HepG2 (cell line): ENCODE measurements around the gene DIPK1B. TPM values are rescaled to one million over a fixed set of nuclear protein-coding genes. Genes with fewer than 3 reads are reported as not detected.

ENCODE experiments used
- ATAC-seq: fragments of 200-7000 bp; cut with Tn5 transposase; 3 replicates; pipeline ENCODE4 v1.9.1; 2020; ENCODE audit warnings: mild to moderate bottlenecking, moderate library complexity
- BruUV-seq: library from RNA; stranded (reverse); fragments of 400-500 nt; replicated peaks from 2 replicates; lab custom pipeline; 2021; lab: Mats Ljungman, UMichigan
- CTCF ChIA-PET: fragments of 300-600 bp; formaldehyde crosslinking; extraction: SDS; loops from one replicate; lab custom pipeline; 2021; ENCODE audit warnings: low total read pairs, inconsistent platforms, low intra/inter-chr PET ratio; lab: Yijun Ruan, JAX
- POLR2A ChIA-PET: fragments of 350-600 bp; sonication (Branson Sonifier 250); formaldehyde crosslinking; loops from one replicate; lab custom pipeline; 2020; ENCODE audit warnings: antibody characterized with exemption, inconsistent platforms; lab: Yijun Ruan, JAX
- DNase-seq: peaks from one replicate; pipeline ENCODE4 v3.0.0-alpha.2; 2015; ENCODE audit warnings: low spot score
- FAIRE-seq: peaks from 3 replicates; lab custom pipeline; 2011; peaks lifted over from hg19 to GRCh38; lab: Jason Lieb, UNC
- H2AFZ ChIP-seq: one replicate; pipeline ENCODE4 v1.6.1; 2011; ENCODE audit warnings: low read length, inconsistent platforms
- H3K27ac ChIP-seq: fragments of 300-600 bp; 3 replicates; pipeline ENCODE4 v1.8.0; 2011; ENCODE audit warnings: mixed run types, mild to moderate bottlenecking, mixed read lengths, low read length, inconsistent platforms; ENCODE audit not compliant: insufficient read depth; ENCODE audit errors: extremely low read length
- H3K27me3 ChIP-seq, 2 experiments: fragments of 200-600 bp in 1 of 2; 2 replicates in 1 of 2; 3 replicates in 1 of 2; pipeline versions ENCODE4 v1.6.0 to v1.8.0; 2011; ENCODE audit warnings: low read length in 2 of 2, mild to moderate bottlenecking in 2 of 2, moderate library complexity in 2 of 2, inconsistent platforms in 1 of 2; ENCODE audit not compliant: insufficient read depth in 2 of 2, control insufficient read depth in 1 of 2
- H3K36me3 ChIP-seq, 2 experiments: fragments of 200-600 bp in 1 of 2; replicated peaks in 1 of 2; 2 replicates in 1 of 2; 3 replicates in 1 of 2; pipeline versions ENCODE4 v1.5.1 to v1.8.0; 2011; ENCODE audit warnings: low read length in 2 of 2, inconsistent platforms in 1 of 2; ENCODE audit not compliant: insufficient read depth in 2 of 2, control insufficient read depth in 1 of 2
- H3K4me1 ChIP-seq: 2 replicates; pipeline ENCODE4 v1.5.1; 2012; ENCODE audit warnings: low read length, inconsistent platforms; ENCODE audit not compliant: insufficient read depth
- H3K4me2 ChIP-seq: 2 replicates; pipeline ENCODE4 v1.6.0; 2011; ENCODE audit warnings: low read depth, low read length, inconsistent platforms
- H3K4me3 ChIP-seq, 3 experiments: fragments of 200-600 bp in 1 of 3; sonication (generic), shearing (Covaris generic) in 1 of 3; replicated peaks in 1 of 3; 2 replicates each; pipeline ENCODE4 v1.5.1; 2011 to 2016; ENCODE audit warnings: low read length in 3 of 3, inconsistent platforms in 2 of 3, low read depth in 2 of 3, mild to moderate bottlenecking in 2 of 3, control low read depth in 1 of 3, mixed read lengths in 1 of 3; ENCODE audit not compliant: insufficient read depth in 1 of 3
- H3K79me2 ChIP-seq: one replicate; pipeline ENCODE4 v1.6.1; 2011; ENCODE audit warnings: low read length, inconsistent platforms; ENCODE audit not compliant: insufficient read depth
- H3K9ac ChIP-seq: 2 replicates; pipeline ENCODE4 v1.6.0; 2011; ENCODE audit warnings: mild to moderate bottlenecking, low read depth, low read length, inconsistent platforms; ENCODE audit not compliant: insufficient read depth
- H3K9me3 ChIP-seq: 2 replicates; pipeline ENCODE4 v1.5.1; 2012; ENCODE audit warnings: mild to moderate bottlenecking, low read length
- H4K20me1 ChIP-seq: 2 replicates; pipeline ENCODE4 v1.6.0; 2011; ENCODE audit warnings: inconsistent platforms, mild to moderate bottlenecking, low read length, moderate library complexity; ENCODE audit not compliant: insufficient read depth
- ATF1 ChIP-seq: IDR thresholded peaks from 2 replicates; pipeline ENCODE4 v1.6.1; 2016; ENCODE audit warnings: mild to moderate bottlenecking, control low read depth
- WGBS: methylation state at CpG from one replicate; pipeline ENCODE4 v1.1.6; 2017; ENCODE audit warnings: low lambda C conversion rate; 5-methylcytosine and 5-hydroxymethylcytosine counted together
- in situ Hi-C: cut with HindIII; loops from 2 replicates; pipeline ENCODE4 v1.10.0; 2017; ENCODE audit warnings: low pct_unique_long_range_greater_than_20kb; ENCODE audit not compliant: extremely low pct_ligation_motif_present
- intact Hi-C: fragments of 100-400 bp; cut with micrococcal nuclease; formaldehyde crosslinking; loops from one replicate; pipeline ENCODE4 v1.10.0; 2022; ENCODE audit not compliant: unreplicated experiment
- polyA plus RNA-seq, 8 experiments: library from polyadenylated mRNA; depleted of rRNA in 3 of 8; stranded (reverse) in 7 of 8; unstranded in 1 of 8; fragments of >200 nt; fragmentation: Illumina TruSeq in 4 of 8; extraction: Trizol in 4 of 8; gene quantifications; 2 replicates each; pipeline versions ENCODE4 v1.2.1 to v1.2.3, GENCODE V29; 2011 to 2016; ENCODE audit warnings: low read depth in 4 of 8, missing spikeins in 1 of 8, mixed read lengths in 1 of 8; ENCODE audit not compliant: insufficient read depth in 1 of 8
- total RNA-seq, 5 experiments: library from RNA; depleted of rRNA; stranded (reverse); fragments of >200 nt; fragmentation: Illumina TruSeq; extraction: Trizol; gene quantifications; 2 replicates each; pipeline ENCODE4 v1.2.3, GENCODE V29; 2016; ENCODE audit warnings: low read depth in 1 of 5
- TF ChIP-seq, protein P1 (sequence below): sonication (generic); formaldehyde crosslinking; IDR thresholded peaks from one replicate; pipeline ENCODE4 v1.5.1; 2020; ENCODE audit warnings: mild to moderate bottlenecking, missing genetic modification reagents; ENCODE audit errors: not compliant biosample characterization
- TF ChIP-seq, protein P2 (sequence below): IDR thresholded peaks from 2 replicates; pipeline ENCODE4 v1.6.1; 2016; ENCODE audit warnings: missing compliant biosample characterization, missing genetic modification reagents, borderline replicate concordance
- TF ChIP-seq, protein P3 (sequence below): sonication (generic); formaldehyde crosslinking; IDR thresholded peaks from 2 replicates; pipeline ENCODE4 v1.8.0; 2022; ENCODE audit warnings: mild to moderate bottlenecking, missing genetic modification reagents

Gene DIPK1B
- total and polyA plus RNA-seq, 2 of the 13 experiments (the other 11 are each of a cell fraction or from before 2014, with no cell fraction given) = 0.18 to 3.9 TPM

DNA sequence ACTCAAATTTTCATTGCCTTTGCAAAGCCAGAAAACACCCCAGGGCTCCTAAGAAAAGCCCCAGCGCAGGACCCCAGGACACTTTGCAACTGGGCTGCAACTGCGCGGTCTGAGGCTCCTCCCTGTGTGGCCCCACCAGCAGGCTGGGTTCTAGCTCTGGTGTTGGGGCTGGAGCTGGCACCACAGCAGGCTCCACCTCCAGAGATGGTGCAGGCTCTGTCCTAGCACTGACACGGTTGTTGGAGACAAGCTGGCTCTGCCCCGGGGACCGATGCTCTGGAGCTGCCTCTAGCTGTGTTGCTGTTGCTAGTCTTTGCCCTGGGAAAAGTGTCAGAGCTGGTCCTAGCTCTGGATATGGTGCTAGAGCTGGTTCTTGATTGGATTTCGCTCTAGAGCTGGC, 16.8 kb downstream of the DIPK1B start (continued):
- TF ChIP-seq, protein P1, sequence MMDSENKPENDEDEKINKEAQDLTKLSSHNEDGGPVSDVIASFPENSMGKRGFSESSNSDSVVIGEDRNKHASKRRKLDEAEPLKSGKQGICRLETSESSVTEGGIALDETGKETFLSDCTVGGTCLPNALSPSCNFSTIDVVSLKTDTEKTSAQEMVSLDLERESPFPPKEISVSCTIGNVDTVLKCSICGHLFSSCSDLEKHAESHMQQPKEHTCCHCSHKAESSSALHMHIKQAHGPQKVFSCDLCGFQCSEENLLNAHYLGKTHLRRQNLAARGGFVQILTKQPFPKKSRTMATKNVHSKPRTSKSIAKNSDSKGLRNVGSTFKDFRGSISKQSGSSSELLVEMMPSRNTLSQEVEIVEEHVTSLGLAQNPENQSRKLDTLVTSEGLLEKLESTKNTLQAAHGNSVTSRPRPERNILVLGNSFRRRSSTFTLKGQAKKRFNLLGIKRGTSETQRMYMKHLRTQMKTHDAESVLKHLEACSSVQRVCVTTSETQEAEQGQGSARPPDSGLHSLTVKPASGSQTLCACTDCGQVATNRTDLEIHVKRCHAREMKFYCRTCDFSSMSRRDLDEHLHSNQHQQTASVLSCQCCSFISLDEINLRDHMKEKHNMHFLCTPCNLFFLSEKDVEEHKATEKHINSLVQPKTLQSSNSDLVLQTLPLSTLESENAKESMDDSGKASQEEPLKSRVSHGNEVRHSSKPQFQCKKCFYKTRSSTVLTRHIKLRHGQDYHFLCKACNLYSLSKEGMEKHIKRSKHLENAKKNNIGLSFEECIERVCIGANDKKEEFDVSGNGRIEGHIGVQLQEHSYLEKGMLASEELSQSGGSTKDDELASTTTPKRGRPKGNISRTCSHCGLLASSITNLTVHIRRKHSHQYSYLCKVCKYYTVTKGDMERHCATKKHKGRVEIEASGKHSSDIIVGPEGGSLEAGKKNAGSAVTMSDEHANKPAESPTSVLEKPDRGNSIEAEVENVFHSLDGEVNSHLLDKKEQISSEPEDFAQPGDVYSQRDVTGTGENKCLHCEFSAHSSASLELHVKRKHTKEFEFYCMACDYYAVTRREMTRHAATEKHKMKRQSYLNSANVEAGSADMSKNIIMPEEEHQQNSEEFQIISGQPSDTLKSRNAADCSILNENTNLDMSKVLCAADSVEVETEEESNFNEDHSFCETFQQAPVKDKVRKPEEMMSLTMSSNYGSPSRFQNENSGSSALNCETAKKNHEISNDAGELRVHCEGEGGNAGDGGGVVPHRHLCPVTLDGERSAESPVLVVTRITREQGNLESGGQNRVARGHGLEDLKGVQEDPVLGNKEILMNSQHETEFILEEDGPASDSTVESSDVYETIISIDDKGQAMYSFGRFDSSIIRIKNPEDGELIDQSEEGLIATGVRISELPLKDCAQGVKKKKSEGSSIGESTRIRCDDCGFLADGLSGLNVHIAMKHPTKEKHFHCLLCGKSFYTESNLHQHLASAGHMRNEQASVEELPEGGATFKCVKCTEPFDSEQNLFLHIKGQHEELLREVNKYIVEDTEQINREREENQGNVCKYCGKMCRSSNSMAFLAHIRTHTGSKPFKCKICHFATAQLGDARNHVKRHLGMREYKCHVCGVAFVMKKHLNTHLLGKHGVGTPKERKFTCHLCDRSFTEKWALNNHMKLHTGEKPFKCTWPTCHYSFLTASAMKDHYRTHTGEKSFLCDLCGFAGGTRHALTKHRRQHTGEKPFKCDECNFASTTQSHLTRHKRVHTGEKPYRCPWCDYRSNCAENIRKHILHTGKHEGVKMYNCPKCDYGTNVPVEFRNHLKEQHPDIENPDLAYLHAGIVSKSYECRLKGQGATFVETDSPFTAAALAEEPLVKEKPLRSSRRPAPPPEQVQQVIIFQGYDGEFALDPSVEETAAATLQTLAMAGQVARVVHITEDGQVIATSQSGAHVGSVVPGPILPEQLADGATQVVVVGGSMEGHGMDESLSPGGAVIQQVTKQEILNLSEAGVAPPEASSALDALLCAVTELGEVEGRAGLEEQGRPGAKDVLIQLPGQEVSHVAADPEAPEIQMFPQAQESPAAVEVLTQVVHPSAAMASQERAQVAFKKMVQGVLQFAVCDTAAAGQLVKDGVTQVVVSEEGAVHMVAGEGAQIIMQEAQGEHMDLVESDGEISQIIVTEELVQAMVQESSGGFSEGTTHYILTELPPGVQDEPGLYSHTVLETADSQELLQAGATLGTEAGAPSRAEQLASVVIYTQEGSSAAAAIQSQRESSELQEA (CRISPR knock-in tag) = no peak

DNA sequence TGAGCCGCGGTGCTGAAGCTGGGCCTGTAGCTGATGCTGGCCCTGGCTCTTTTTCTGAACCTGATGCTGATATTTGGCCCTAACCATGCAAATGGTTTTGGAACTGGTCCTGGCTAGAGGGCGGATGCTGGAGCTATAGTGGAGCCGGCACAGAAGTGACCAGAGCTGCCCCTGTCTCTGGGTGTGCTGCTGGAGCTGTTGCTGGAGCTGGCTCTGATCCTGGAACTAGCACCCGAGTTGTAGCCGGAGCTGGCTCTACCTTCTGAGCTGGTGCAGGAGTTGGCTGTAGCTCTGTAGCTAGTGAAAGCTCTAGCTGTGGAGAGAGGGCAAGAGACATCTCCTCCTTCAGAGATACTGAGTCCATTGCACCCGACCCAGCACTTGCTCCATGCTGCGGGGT, 17.6 kb downstream of the DIPK1B start:
- Histone ChIP-seq H3K27me3 (peaks cover 0 to 8% of the 10 kb centered on the region in 2 experiments; a peak in 3 of 5 replicates), H3K4me2 (peak overlapping the region; percentile 97), H3K36me3 (peaks cover 7 to 11% of the 10 kb centered on the region in 2 experiments; a peak in 4 of 5 replicates), H3K79me2 (peaks cover 31% of the 10 kb centered on the region), H3K4me1 (peaks cover 47% of the 10 kb centered on the region), H3K9ac (no peak overlapping the region), H4K20me1 (peaks cover 28% of the 10 kb centered on the region), H3K9me3 (no peaks in the 10 kb centered on the region), H3K4me3 (no peak overlapping the region; a peak in 1 of 6 replicates), H2AFZ (no peak overlapping the region), H3K27ac (no peak overlapping the region)
- no TSS peak for BruUV-seq
- TF ChIP-seq, protein P2, sequence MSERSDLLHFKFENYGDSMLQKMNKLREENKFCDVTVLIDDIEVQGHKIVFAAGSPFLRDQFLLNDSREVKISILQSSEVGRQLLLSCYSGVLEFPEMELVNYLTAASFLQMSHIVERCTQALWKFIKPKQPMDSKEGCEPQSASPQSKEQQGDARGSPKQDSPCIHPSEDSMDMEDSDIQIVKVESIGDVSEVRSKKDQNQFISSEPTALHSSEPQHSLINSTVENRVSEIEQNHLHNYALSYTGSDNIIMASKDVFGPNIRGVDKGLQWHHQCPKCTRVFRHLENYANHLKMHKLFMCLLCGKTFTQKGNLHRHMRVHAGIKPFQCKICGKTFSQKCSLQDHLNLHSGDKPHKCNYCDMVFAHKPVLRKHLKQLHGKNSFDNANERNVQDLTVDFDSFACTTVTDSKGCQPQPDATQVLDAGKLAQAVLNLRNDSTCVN (CRISPR knock-in tag) = 0 out of 2 replicates have a peak, but pooled peaks have one; percentile 1
- TF ChIP-seq ATF1 (CRISPR knock-in tag) = no peak
- TF ChIP-seq, protein P3, sequence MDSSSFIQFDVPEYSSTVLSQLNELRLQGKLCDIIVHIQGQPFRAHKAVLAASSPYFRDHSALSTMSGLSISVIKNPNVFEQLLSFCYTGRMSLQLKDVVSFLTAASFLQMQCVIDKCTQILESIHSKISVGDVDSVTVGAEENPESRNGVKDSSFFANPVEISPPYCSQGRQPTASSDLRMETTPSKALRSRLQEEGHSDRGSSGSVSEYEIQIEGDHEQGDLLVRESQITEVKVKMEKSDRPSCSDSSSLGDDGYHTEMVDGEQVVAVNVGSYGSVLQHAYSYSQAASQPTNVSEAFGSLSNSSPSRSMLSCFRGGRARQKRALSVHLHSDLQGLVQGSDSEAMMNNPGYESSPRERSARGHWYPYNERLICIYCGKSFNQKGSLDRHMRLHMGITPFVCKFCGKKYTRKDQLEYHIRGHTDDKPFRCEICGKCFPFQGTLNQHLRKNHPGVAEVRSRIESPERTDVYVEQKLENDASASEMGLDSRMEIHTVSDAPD (CRISPR knock-in tag) = no peak
- intact Hi-C loops = no loop called here
- no peak for ATAC-seq
- WGBS = 100% methylated on average over 2 of the region's 8 CpGs
- no peak for DNase-seq
- FAIRE-seq = no peak
- ChIA-PET CTCF (no interaction called here), POLR2A (interaction anchor here (0.9 to 3.6 kb wide), 5 partner anchors 14 to 103 kb away, joined by 3 to 30 read pairs (median 5); partner anchors contain the start of genes LCN10 and LCN8)
- in situ Hi-C loops = no loop called here
